ENCODE data around the gene IL22RA1.
A peak's percentile ranks its signal among the peaks of the same experiment; 100 is the strongest.

Gene IL22RA1

DNA sequence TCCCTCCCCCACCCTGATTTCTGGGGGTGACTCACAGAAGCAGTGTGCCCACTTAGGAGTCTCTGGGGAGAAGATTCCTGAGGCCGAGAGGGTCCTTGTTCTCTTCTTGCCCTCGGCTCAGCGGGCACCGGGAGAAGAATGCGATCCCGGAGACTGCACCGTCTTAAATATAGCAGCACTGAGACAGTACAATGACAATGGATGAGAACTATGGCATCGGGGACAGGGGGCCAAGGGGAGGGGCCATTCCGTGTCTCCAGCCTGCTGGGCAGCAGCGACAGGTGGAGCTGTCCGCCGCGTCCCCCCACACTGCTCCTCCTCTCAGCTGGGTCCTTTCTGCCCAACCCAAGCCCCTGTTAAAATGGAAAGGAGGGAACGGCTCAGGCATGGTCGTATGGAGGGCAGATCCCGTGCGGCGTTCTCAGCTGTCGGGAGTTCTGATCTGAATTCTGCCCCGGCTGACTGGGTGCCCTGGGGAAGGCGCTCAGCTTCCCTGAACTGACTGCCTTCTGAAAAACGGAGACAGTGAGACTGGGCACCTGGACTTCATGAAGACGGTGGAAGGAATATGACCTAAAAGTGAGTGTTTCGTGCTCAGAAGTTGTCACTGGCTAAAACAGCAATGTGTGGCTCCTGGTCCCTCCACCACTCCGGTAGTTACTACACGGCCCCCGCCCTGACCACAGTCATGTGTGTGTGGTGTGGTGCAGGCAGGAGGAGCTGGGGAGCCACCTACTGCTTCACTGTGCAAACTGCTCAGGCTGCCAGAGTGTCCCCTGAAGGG, 30.8 kb downstream of the IL22RA1 start, which contains the start of gene MYOM3:
Gene MYOM3 (minus strand): TSS at position 140 of the 784 bp plus-strand sequence. CDS start 3,499 bp downstream, outside the sequence.
- DNase-seq (ENCODE audit: low spot score): peak; percentile 37

DNA sequence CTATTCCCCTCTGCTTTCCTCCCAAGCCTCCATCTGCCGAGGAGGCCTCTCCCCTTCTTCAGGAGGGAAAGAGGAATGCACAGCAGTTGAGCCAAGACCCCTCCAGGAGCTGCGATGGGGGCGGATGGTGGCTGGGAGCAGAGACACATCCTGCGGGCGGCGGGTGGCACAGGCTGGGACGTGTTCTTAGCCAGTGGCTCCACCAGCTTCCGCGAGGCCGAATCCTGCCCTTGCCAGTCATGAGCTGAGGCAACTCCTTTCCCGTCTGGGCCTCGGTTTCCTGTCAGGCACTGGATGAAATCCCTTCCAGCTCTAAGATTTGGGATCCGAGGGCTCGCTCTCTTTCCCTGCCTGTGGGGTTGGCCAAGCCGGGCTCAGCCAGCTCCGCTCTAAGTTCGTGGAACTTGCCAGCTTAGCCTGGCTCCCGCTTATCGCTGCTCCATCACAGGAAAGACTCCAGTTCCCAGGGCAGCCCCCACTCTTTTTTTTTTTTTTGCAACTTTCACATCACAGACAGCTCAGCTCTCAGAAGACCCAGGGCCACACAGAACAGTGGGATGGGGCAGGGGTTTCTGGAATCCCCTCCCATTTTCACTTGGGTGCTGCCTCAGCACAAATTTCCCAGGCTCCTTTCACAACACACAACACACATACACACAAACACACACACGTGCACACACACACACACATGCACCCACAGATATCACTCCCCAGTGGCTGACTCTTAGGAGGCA, 31.5 kb downstream of the IL22RA1 start:
- DNase-seq (ENCODE audit: low spot score): no peak

DNA sequence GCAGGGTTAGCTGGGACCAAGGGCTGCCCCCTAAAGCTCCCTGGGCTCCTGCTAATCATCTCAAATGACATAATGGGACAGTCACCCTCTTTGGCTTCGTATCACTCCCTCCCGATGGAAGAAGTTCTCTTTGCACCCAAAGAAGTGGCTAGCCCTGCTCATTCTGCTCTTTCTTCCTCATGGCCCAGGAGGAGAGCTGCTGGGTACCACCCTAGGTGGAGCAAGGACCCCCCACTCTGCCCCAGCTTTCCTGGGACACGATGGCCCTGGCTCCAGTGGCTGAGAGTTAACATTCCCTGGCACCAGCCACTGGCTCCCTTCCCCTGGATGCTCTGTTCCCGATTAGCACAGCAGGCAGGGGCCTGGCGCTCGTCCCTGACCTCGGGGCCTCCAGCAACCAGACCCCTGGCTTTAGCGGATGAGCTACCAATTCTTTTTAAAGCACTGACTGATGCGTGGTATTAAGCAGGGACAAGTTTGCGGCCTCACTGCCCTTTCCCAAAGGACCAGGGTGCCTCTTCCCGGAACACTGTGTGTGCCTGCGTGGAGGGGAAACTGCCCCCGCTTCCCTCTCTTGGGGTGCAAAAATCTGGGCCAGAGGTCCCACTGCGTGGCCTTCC, 32.2 kb downstream of the IL22RA1 start:
- DNase-seq (ENCODE audit: low spot score): no peak

DNA sequence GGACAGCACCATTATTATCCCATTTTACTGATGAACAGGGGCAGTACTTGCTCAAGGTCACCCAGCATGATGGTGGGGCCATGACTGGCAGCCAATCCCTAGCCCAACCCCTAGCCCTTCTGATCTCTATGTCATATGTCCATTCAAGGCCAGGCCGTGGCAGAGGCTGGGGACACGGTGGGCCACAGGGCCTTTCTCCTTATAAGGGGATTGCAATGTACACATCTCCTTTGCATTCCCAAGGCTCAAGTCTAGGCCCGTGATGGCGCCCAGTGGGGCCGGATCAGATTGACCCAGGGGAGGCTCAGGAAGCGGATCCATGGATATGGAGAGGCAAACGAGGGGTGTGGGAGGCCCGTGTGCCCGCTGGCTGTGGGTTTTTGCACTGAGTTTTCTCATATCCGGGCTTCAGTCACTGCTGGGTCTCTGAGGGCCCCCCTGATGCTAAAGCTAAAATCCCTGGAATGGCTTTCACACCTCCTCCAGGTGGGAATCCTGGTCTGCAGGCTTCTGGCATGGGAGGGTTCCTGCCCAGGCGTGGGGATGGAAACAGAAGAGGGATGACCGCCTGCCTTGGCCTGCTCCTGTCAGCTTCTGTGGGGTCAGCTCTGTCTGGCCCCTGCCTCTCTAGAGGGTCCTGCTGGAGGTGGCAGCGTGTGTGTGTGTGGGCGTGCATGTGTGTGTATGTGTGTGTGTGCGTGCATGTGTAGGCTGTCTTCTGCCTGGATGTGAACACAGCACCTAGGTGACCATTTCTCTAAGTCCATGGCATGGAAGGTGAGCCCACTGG, 33.1 kb downstream of the IL22RA1 start:
- DNase-seq (ENCODE audit: low spot score): no peak

DNA sequence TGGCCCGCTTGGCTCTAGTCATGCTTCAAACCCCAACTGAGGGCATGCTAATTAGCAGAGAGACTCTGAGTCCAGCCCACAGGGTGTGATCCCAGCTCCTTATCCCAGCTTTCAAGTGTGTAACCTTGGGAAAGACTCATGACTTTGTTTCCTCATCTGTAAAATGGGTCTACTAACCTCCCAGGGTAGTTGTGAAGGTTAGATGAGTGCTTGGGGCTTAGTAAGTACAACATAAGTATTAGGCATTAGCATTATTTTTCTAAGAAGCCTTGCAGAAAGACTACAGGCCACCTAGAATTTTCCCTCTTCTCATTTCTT, 33.8 kb downstream of the IL22RA1 start:
- DNase-seq (ENCODE audit: low spot score): no peak

DNA sequence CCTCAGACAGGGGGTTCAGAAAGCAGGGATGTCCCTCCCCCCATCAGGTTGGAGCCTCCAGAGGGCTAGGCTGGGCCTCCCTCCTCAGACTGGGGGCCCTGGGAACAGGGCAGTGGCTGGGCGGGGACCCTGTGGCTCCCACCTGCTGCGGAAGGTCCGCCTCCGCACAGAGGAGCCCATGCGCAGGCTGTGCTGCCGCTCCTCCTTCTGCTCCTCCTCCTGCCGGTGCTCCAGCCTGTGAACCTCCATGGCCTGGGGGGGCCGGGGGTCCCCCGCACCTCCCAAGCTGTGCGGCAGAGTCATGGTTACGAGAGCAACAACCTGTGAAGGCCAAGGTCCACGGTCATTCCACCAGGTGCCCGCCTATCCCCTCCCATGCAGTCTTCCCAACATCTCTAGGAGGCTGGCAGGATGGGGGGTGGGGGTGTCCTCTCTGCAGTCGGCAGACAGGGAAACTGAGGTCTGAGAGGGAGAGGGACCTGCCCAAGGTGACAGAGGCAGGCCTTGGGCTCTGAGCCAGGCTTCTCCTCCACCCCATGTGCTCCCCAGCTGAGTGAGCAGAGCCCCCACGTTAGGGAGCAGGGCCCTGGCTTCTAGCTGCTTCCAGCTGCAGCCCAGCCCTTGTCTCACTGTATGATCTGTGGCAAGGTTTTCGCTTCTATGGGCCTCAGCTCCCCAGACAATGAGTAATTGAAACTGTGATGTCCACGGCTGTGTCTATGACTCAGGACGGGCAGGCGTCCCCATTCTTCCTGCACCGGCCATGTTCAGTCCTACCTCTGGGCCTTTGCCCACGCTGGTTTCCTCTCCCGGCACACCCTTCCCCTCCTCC, 34.4 kb downstream of the IL22RA1 start:
- peak; percentile 14 for DNase-seq (ENCODE audit: low spot score)

DNA sequence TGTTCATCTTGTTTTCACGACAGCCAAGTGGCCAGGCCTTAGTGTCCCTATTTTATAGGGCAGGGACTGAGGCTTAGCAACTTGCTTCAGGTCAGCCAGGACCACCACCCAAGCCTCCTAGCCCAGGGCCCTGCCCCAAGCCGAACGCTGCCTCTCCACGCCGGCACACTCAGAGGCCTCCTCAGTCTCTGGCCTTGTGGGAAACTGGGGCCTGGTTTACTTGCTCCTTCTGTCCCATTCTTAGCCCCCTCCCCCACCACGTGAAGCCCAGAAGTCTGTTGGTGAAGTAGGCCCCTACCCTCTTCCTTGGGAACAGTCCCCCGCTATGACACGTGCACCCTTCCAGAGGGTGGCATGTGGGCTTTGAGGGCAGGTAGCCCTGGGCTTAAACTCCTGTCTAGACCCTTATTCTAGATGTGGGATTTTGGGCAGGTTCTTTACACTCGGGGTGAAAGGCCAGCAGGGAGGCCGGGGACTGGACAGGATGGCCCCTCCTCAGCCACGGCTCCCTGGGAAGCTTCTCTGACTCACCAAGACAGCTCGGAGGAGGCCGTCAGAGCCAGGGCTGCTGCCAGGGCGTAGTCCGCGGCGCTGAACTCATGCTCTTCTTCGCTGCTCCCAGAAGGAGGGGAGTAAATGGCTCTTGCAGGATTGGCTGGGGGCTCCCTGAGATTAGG, 35.3 kb downstream of the IL22RA1 start:
- no peak for DNase-seq (ENCODE audit: low spot score)

DNA sequence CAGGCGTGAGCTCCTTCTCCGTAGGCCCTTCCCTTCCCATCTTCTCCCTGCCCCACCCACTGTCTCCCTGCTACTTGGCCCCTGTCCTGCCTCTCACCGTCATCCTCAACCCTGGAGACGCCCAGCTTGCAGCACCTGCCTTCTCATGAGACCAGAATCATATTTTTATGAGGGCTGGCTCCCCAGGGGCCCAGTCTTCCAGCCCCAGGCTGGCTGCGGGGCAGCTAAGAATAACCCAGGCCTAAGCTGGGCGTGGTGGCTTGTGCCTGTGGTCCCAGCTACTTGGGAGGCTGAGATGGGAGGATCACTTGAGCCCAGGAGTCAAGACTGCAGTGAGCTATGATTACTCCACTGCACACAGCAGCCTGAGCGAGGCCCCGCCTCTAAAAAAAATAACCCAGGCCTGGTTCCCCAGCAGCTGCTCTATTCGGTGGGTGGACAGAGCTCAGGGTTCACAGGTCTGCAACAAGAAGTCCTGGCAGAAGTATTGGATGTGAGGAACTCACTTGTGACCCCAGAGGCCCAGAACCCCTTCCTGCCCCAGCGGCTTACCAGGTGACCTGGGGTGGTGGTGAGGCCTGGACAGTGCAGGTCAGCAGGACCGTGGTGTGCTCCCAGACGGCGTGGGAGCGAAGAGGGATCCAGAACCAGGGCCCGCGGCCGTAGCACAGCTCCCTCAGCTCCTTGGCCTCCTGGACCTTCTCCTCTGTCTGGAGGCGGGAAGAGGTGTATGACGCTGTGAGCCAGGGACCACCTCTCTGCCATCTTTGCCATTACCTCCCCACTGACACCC, 37.4 kb downstream of the IL22RA1 start:
- no peak for DNase-seq (ENCODE audit: low spot score)

DNA sequence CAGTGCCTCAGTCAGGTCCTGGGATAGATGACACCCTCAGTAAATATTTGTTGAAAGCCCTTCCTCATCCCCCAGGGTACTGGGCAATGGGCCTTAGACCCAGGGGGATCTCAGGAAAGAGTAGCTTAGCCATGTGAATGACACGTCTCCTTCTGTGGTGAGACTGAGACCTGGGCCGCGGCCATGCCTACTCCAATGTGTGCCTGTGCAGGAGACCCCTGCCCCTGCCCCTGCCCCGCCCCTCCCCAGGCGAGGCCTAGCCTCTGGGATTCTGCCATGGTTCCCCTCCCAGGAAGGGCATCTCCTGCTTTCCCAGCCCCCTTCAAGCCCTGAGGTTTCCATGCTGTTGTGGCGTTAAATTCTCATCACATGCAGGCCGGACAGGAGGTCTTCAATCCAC, 38.1 kb downstream of the IL22RA1 start:
- no peak for DNase-seq (ENCODE audit: low spot score)

DNA sequence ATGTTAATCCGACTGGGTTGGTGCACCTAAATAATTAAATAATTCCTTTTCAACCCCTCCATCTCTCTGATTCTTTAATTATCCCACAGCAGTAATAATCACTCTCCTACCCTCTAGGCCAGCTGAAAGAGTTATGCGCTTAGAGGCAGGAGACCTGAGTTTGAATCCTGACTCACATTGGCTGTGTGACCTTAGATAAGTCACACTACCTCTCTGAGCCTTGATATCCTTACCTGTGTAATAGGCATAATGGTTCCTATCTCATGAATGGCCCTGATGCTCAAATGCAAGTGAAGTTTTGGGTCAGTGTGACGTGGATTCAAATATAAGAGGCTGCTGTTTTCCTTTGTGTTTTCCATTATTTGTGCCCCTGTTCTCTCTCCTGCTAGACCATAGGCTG, 39.1 kb downstream of the IL22RA1 start:
- no peak for DNase-seq (ENCODE audit: low spot score)

DNA sequence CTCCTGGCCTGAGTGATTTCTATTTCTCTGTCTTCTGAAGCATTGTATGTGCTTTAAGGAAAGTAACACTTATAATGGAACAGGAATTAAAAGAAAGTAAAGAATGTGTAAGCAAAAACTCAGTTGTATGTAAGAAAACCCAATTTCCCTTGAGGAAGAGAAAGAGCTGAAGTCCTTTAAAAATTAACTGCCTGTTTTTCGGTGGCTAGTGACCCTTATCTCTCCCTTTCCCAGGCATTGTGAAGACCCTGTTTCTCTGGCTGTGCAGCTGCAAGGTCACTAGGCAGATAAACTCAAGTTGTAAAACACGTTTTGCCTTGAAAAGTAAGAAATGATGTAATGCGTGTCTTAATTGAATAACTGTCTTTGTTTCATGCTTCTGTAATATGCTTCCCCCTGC, 39.5 kb downstream of the IL22RA1 start:
- no peak for DNase-seq (ENCODE audit: low spot score)

DNA sequence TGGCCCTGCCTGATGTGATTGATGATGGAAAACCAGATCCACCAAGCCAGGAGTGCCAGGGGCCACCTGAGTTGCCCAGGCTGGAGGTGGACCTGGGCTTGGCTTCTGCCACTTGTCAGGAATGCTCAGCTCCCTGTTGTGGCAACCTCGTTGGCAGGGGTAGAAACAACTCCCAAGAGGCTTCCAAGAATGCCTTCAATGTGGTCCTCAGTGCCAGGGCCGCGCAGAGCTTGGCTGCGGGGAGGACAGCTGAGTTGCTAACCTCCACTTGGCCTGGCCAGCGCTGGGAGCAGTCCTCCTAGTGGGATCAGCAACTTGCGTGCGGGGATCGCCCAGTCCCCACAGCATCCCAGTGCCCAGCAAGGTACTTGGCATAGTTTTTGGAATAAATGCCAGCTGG, 40.0 kb downstream of the IL22RA1 start:
- no peak for DNase-seq (ENCODE audit: low spot score)

DNA sequence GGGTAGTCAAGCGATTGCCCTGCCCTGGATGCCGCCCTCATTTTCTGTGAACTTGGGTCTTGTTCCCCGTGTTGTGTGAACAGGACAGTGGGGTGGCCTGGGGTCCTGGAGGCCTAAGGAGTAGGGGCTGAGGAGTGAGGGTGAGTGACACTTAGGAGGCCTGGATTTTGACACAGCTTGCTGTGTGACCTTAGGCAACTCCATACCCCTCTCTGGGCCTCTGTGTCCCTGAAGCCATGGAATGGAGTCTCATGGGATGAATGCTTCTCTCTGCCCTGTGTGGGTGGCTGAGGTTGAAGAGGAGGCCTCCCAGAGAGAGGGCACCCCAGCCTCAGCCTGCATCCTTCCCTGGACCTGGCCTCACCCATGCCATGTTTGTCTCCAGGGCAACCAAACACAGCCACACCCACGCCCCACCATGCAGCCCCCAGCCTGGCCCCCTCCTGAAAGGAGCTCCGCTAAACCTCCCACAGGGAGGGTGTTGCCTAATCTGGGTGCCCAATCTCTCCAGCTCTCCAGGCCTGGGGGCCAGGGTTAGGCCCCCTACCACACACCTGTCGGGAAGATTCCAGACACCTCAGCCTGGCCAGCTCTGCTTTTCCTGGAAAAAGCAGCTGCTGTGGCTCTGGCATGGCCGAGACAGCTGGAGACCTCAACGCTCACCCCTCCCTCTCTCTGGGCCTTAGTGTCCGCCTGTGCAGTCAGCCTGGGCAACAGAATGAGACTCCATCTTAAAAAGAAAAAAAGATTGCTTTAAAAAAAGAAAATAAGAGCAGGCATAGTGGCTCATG, 40.9 kb downstream of the IL22RA1 start:
- DNase-seq (ENCODE audit: low spot score): no peak

DNA sequence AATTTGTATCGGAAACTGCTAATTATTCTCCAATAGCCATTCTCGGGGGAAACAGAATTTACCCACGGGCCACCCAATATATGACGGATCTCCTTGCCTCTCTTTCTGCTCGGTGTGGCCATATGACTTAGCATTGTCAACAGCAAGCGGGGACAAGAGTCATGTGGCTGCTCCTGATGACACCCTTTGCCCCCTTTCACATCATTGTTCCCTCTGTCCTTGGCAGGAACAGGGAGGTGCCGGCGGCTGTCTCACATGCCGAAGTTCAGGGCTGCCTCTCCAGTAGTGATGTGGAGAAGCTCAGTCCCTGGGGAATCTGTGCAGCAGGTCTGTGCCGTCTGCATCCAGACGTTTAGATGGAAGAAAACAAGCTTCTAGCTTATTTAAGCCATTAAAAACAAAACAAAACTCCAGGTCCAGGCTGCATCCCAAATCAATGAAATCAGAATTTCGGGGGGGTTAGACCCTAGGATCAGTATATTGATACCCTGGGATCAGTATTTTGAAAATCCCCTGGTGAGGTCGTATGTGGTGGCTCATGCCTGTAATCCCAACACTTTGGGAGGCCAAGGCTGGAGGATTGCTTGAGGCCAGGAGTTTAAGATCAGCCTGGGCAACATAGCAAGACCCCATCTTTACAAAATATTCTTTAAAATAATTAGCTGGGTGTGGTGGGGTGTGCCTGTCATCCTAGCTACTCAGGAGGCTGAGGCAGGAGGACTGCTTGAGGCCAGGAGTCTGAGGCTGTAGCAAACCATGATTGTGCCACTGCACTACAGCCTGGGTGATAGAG, 41.8 kb downstream of the IL22RA1 start:
- DNase-seq (ENCODE audit: low spot score): no peak

DNA sequence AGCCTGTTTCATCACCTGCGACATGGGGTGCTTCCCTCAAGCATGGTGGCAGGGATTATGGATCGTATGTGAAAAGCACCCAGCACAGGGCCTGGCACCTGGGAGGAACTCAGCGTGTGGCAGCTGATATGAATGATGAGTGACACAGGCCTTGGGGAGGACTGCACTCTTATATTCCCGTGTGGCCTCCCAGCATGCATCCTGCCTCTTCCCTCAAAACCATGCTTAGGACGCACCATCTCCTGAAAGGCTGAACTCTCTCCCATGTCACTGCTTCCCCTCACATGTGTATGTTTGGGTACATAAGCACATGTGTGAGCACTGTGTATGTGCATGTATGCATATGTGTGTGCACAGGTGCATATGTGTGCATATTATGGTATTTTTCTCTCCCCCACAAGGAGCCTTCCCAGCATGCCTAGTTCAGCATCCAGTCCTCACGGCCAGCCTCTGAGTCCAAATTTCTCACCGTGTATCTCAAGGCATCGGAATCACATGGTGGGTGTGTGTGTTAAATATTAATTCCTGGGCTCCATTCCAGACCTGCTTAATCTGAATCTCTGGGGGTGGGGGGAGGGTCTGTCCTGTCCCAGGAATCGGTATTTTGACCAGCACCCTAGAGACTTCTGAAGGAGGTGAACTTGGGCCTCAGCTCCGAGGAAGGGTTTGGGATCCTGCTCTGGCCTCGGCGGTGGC, 43.8 kb downstream of the IL22RA1 start:
- no peak for DNase-seq (ENCODE audit: low spot score)

DNA sequence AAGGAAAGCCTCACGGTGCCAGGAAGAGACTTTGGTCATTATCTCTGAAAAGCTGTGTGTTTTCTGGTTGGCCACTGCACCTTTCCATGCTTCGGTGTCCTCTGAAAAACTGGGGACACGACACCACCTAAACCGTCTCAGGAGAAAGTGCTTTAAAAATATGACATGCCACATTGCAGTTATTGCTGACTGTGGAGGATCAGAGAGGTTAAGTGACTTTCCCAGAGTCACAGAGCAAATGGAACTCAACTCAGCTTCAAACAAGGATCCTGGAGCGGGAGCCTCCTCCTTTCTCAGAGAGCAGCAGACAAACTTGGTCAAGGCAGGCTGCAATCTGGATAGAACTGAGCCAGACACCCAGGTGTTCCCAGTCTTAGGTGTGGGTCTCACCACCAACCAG, 44.8 kb downstream of the IL22RA1 start:
- DNase-seq (ENCODE audit: low spot score): no peak

DNA sequence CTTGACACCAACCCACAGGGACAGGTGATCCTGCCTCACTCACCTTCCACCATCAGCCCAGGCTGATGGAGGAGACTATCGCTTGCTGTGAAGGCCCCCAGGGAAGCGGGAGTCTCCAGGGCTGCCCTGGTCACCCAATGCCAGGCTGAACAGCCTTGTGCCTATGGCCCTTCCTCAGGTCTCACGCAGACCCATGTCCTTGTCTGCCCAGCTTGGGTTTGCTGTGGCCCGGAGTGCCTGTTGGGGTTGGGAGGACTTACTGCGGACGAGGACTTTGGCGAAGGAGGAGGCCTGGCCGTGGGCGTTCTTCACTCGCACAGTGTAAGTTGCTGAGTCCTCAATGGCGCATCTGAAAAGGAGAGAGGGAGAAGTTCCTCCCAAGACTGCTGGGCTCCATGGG, 45.3 kb downstream of the IL22RA1 start:
- DNase-seq (ENCODE audit: low spot score): no peak

DNA sequence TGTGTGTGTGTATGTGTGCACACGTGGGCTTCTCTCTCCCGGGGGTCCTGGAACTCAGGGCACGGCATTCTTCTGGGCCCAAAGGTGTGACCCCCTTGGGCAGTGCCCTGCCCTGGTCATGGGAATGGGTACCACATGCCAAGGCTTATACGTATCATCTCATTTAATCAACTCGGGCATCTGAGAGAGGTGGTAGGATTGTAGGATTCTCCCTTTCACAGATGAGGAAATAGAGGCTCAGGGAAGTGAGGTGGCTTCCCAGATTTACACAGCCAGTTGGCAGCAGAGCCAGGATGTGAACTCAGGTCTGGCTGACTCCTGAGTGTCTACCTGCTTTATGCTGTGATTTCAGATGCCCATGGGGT, 46.2 kb downstream of the IL22RA1 start:
- no peak for DNase-seq (ENCODE audit: low spot score)

All from pons (tissue), 1 donor.